ENCODE measurements around the gene TYSND1. TPM values are rescaled to one million over a fixed set of nuclear protein-coding genes. Genes with fewer than 3 reads are reported as not detected.

TYSND1 gene
- total and polyA plus RNA-seq, 2 of the 13 experiments (the other 11 are each of a cell fraction or from before 2014, with no cell fraction given): 3.3 to 8.9 TPM

DNA sequence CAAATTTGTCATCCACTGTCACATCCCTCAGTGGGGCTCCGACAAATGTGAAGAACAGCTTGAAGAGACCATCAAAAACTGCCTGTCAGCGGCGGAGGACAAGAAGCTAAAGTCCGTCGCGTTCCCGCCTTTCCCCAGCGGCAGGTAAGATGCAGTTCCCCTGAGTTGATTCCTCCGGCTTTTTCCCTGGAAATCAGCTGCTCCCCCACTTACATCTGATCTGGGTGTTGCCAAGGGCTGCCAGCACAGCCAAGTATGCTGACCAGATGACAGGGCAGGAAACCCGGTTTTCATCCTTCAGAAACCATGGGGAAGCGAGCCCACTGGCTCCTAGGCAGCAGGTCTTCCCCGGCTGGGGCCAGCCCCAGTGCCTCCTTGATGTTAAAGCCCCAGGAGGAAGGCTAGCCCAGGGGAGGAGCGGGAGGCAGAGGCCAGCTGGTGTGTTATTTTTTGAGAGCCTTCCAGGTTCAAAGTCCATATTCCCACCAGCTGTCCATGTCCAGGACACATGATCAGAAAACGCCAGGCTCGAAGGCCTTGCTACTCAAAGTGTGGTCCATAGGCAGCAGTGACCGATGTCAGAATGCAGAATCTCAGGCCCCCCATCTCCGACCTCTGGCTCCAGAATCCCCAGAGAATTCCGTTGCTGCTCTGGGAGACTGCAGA is 37.3 kb downstream of the TYSND1 start (continued):
- TF ChIP-seq, protein P1, sequence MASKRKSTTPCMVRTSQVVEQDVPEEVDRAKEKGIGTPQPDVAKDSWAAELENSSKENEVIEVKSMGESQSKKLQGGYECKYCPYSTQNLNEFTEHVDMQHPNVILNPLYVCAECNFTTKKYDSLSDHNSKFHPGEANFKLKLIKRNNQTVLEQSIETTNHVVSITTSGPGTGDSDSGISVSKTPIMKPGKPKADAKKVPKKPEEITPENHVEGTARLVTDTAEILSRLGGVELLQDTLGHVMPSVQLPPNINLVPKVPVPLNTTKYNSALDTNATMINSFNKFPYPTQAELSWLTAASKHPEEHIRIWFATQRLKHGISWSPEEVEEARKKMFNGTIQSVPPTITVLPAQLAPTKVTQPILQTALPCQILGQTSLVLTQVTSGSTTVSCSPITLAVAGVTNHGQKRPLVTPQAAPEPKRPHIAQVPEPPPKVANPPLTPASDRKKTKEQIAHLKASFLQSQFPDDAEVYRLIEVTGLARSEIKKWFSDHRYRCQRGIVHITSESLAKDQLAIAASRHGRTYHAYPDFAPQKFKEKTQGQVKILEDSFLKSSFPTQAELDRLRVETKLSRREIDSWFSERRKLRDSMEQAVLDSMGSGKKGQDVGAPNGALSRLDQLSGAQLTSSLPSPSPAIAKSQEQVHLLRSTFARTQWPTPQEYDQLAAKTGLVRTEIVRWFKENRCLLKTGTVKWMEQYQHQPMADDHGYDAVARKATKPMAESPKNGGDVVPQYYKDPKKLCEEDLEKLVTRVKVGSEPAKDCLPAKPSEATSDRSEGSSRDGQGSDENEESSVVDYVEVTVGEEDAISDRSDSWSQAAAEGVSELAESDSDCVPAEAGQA (IDR thresholded peaks at IDR 0.05; ENCODE audit: low read depth): no peak
- TF ChIP-seq, protein P1 (CRISPR knock-in tag; IDR thresholded peaks at IDR 0.05; ENCODE audit: borderline replicate concordance): peak; percentile 60; the same call in 1 of the 2 replicates
- no peak for TF ChIP-seq DRAP1 (CRISPR knock-in tag; IDR thresholded peaks at IDR 0.05)
- TF ChIP-seq SCMH1 (CRISPR knock-in tag; IDR thresholded peaks at IDR 0.05; ENCODE audit: borderline replicate concordance): no peak
- TF ChIP-seq GATA4 (IDR thresholded peaks at IDR 0.05; ENCODE audit: borderline replicate concordance, low read depth): no peak
- 0 out of 2 replicates have a peak, but pooled peaks have one; percentile 51 for TF ChIP-seq ZNF557 (CRISPR knock-in tag; IDR thresholded peaks at IDR 0.05)
- TF ChIP-seq TMF1 (CRISPR knock-in tag; IDR thresholded peaks at IDR 0.05; ENCODE audit: low read depth): no peak
- TF ChIP-seq JDP2 (CRISPR knock-in tag; IDR thresholded peaks at IDR 0.05; ENCODE audit: borderline replicate concordance): no peak
- no peak for TF ChIP-seq ZNF225 (CRISPR knock-in tag; IDR thresholded peaks at IDR 0.05)
- peak; percentile 53; the same call in 1 of the 2 replicates for TF ChIP-seq ZNF441 (CRISPR knock-in tag; IDR thresholded peaks at IDR 0.05; ENCODE audit: borderline replicate concordance)
- TF ChIP-seq BRF2 (CRISPR knock-in tag; IDR thresholded peaks at IDR 0.05): no peak
- no peak for TF ChIP-seq SRY (CRISPR knock-in tag; IDR thresholded peaks at IDR 0.05)
- TF ChIP-seq, protein P2, sequence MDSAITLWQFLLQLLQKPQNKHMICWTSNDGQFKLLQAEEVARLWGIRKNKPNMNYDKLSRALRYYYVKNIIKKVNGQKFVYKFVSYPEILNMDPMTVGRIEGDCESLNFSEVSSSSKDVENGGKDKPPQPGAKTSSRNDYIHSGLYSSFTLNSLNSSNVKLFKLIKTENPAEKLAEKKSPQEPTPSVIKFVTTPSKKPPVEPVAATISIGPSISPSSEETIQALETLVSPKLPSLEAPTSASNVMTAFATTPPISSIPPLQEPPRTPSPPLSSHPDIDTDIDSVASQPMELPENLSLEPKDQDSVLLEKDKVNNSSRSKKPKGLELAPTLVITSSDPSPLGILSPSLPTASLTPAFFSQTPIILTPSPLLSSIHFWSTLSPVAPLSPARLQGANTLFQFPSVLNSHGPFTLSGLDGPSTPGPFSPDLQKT (CRISPR knock-in tag; IDR thresholded peaks at IDR 0.05; ENCODE audit: borderline replicate concordance): no peak
- TF ChIP-seq, protein P3, sequence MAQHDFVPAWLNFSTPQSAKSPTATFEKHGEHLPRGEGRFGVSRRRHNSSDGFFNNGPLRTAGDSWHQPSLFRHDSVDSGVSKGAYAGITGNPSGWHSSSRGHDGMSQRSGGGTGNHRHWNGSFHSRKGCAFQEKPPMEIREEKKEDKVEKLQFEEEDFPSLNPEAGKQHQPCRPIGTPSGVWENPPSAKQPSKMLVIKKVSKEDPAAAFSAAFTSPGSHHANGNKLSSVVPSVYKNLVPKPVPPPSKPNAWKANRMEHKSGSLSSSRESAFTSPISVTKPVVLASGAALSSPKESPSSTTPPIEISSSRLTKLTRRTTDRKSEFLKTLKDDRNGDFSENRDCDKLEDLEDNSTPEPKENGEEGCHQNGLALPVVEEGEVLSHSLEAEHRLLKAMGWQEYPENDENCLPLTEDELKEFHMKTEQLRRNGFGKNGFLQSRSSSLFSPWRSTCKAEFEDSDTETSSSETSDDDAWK (CRISPR knock-in tag; IDR thresholded peaks at IDR 0.05): no peak
- TF ChIP-seq ISX (CRISPR knock-in tag; conservative IDR thresholded peaks at IDR 0.05): no peak

Measured in HepG2 (cell line).